GM12878 (cell line): ENCODE results near the gene CALCR. TPM values are rescaled to one million over a fixed set of nuclear protein-coding genes. Genes with fewer than 3 reads are reported as not detected.

ENCODE experiments used
- ATAC-seq: fragments of 200-7000 bp; cut with Tn5 transposase; 3 replicates; pipeline ENCODE4 v1.9.1; 2020; ENCODE audit warnings: mild to moderate bottlenecking, moderate library complexity
- BruUV-seq: library from RNA; stranded (reverse); fragments of 400-500 nt; replicated peaks from 2 replicates; lab custom pipeline; 2021; lab: Mats Ljungman, UMichigan
- CTCF ChIA-PET: fragments of 300-600 bp; sonication (Branson Sonifier 250); formaldehyde crosslinking; extraction: SDS; loops from one replicate; lab custom pipeline; 2021; ENCODE audit warnings: inconsistent platforms; lab: Yijun Ruan, JAX
- POLR2A ChIA-PET: fragments of 350-600 bp; formaldehyde crosslinking; extraction: SDS; loops from one replicate; lab custom pipeline; 2021; ENCODE audit warnings: inconsistent platforms; lab: Charles Lee
- RAD21 ChIA-PET: fragments of 300-600 bp; sonication (Branson Sonifier 250); formaldehyde crosslinking; loops from one replicate; lab custom pipeline; 2023; ENCODE audit warnings: antibody characterized with exemption; ENCODE audit not compliant: unreplicated experiment; lab: Charles Lee
- SMC1A ChIA-PET: fragments of 300-600 bp; sonication (Branson Sonifier 250); formaldehyde crosslinking; loops from one replicate; lab custom pipeline; 2023; ENCODE audit not compliant: unreplicated experiment, uncharacterized antibody; lab: Charles Lee
- DNase-seq: peaks from one replicate; pipeline ENCODE4 v3.0.0-alpha.2; 2011; ENCODE audit warnings: low read depth, low spot score
- FAIRE-seq: peaks from 3 replicates; lab custom pipeline; 2011; peaks lifted over from hg19 to GRCh38; lab: Jason Lieb, UNC
- H2AFZ ChIP-seq: 2 replicates; pipeline ENCODE4 v1.6.0; 2011; ENCODE audit warnings: low read depth, low read length, control low read depth; ENCODE audit not compliant: control insufficient read depth
- H3K27ac ChIP-seq: 2 replicates; pipeline ENCODE4 v1.5.1; 2011; ENCODE audit warnings: control low read depth; ENCODE audit not compliant: control insufficient read depth, insufficient read depth
- H3K27me3 ChIP-seq, 2 experiments: replicated peaks in 1 of 2; 2 replicates each; pipeline versions ENCODE4 v1.6.0 to v1.6.1; 2011; ENCODE audit warnings: low read length in 1 of 2; ENCODE audit not compliant: control insufficient read depth in 2 of 2, insufficient read depth in 2 of 2
- H3K36me3 ChIP-seq, 2 experiments: 2 replicates each; pipeline ENCODE4 v1.5.1; 2011; ENCODE audit warnings: low read length in 1 of 2; ENCODE audit not compliant: control insufficient read depth in 2 of 2, insufficient read depth in 2 of 2
- H3K4me1 ChIP-seq: 2 replicates; pipeline ENCODE4 v1.6.1; 2011; ENCODE audit warnings: mild to moderate bottlenecking, low read length, moderate library complexity, mixed read lengths; ENCODE audit not compliant: control insufficient read depth, insufficient read depth
- H3K4me2 ChIP-seq: 2 replicates; pipeline ENCODE4 v1.6.0; 2011; ENCODE audit warnings: control low read depth; ENCODE audit not compliant: control insufficient read depth, insufficient read depth
- H3K4me3 ChIP-seq: fragments of 200-600 bp; sonication (generic); 2 replicates; pipeline ENCODE4 v1.5.1; 2016
- H3K79me2 ChIP-seq: 2 replicates; pipeline ENCODE4 v1.6.0; 2011; ENCODE audit warnings: low read length; ENCODE audit not compliant: control insufficient read depth, insufficient read depth
- H3K9ac ChIP-seq: 2 replicates; pipeline ENCODE4 v1.8.0; 2011; ENCODE audit warnings: low read length, control low read depth, mixed read lengths; ENCODE audit not compliant: control insufficient read depth, insufficient read depth
- H3K9me3 ChIP-seq: replicated peaks from 3 replicates; pipeline ENCODE4 v1.5.1; 2011; ENCODE audit warnings: mild to moderate bottlenecking, low read length; ENCODE audit not compliant: control insufficient read depth, insufficient read depth
- H4K20me1 ChIP-seq: 2 replicates; pipeline ENCODE4 v1.6.0; 2011; ENCODE audit not compliant: control insufficient read depth, insufficient read depth
- CBFB ChIP-seq: IDR thresholded peaks from 2 replicates; pipeline ENCODE4 v1.6.1; 2016; ENCODE audit warnings: antibody characterized with exemption, low read depth
- DPF2 ChIP-seq: fragments of 450-650 bp; IDR thresholded peaks from 2 replicates; pipeline ENCODE4 v1.6.1; 2017; ENCODE audit warnings: mild to moderate bottlenecking
- HDAC6 ChIP-seq: fragments of 200-600 bp; sonication (generic); IDR thresholded peaks from one replicate; pipeline ENCODE4 v1.8.0; 2017; ENCODE audit warnings: antibody characterized with exemption; ENCODE audit not compliant: unreplicated experiment
- HDGF ChIP-seq: fragments of 450-650 bp; IDR thresholded peaks from 2 replicates; pipeline ENCODE4 v1.6.1; 2016; ENCODE audit warnings: antibody characterized with exemption
- IRF3 ChIP-seq: fragments of 450-650 bp; IDR thresholded peaks from 2 replicates; pipeline ENCODE4 v1.6.1; 2014; ENCODE audit warnings: mild to moderate bottlenecking
- NFIC ChIP-seq: IDR thresholded peaks from 2 replicates; pipeline ENCODE4 v1.6.1; 2012; ENCODE audit warnings: low read depth, mild to moderate bottlenecking, inconsistent platforms, low read length, moderate library complexity
- NKRF ChIP-seq: fragments of 450-650 bp; conservative IDR thresholded peaks from 2 replicates; pipeline ENCODE4 v1.6.1; 2017; ENCODE audit warnings: mild to moderate bottlenecking, moderate library complexity
- RAD21 ChIP-seq: IDR thresholded peaks from 2 replicates; pipeline ENCODE4 v1.6.1; 2011; ENCODE audit warnings: mild to moderate bottlenecking, low read depth, low read length, moderate library complexity; ENCODE audit not compliant: insufficient read depth
- SMAD1 ChIP-seq: fragments of 450-650 bp; IDR thresholded peaks from 2 replicates; pipeline ENCODE4 v1.6.1; 2018; ENCODE audit warnings: mild to moderate bottlenecking, low read depth; ENCODE audit not compliant: partially characterized antibody
- SUZ12 ChIP-seq: fragments of 200-600 bp; sonication (generic); IDR thresholded peaks from one replicate; pipeline ENCODE4 v1.6.1; 2018; ENCODE audit warnings: antibody characterized with exemption, mild to moderate bottlenecking; ENCODE audit not compliant: unreplicated experiment
- USF2 ChIP-seq: IDR thresholded peaks from 2 replicates; pipeline ENCODE4 v1.6.1; 2011; ENCODE audit warnings: low read depth, low read length, improper control_type of control experiment, borderline replicate concordance
- YBX1 ChIP-seq: fragments of 450-650 bp; IDR thresholded peaks from 2 replicates; pipeline ENCODE4 v1.6.1; 2016; ENCODE audit warnings: antibody characterized with exemption
- ZNF622 ChIP-seq: fragments of 450-650 bp; IDR thresholded peaks from 2 replicates; pipeline ENCODE4 v1.6.1; 2017; ENCODE audit warnings: mild to moderate bottlenecking, inconsistent platforms
- WGBS: methylation state at CpG from one replicate; pipeline ENCODE4 v1.1.6; 2016; ENCODE audit warnings: low lambda C conversion rate; ENCODE audit not compliant: insufficient replicate concordance, insufficient coverage; ENCODE audit errors: missing lambda C conversion rate; 5-methylcytosine and 5-hydroxymethylcytosine counted together
- in situ Hi-C: fragments of 300-500 bp; cut with MboI; formaldehyde crosslinking; loops from 9 replicates; pipeline ENCODE4 v1.14.3; 2018; ENCODE audit warnings: mixed read lengths
- intact Hi-C: fragments of 100-400 bp; cut with micrococcal nuclease; formaldehyde crosslinking; loops from one replicate; pipeline ENCODE4 v1.14.2; 2022; ENCODE audit not compliant: unreplicated experiment
- polyA plus RNA-seq, 11 experiments: library from polyadenylated mRNA; depleted of rRNA in 4 of 11; unstranded in 6 of 11; stranded (reverse) in 5 of 11; fragments of >200 nt; fragmentation: Nextera tagmentation in 4 of 11; fragmentation: Illumina TruSeq in 1 of 11; extraction: Ambion mirVana in 4 of 11; extraction: Trizol in 1 of 11; gene quantifications; 1 replicate in 1 of 11; 2 replicates in 10 of 11; pipeline versions ENCODE4 v1.2.1 to v1.2.3, GENCODE V29; 2011 to 2016; ENCODE audit warnings: inconsistent platforms in 2 of 11, missing spikeins in 2 of 11, low read depth in 1 of 11
- total RNA-seq, 4 experiments: library from RNA; depleted of rRNA in 3 of 4; stranded (reverse); fragments of >200 nt in 3 of 4; fragmentation: Illumina TruSeq in 1 of 4; extraction: Trizol in 1 of 4; gene quantifications; 2 replicates each; pipeline versions ENCODE4 v1.2.1 to v1.2.3, GENCODE V29; 2013 to 2021

Gene CALCR
- total and polyA plus RNA-seq, 10 of the 15 experiments (the other 5 are each of a cell fraction or from before 2014, with no cell fraction given) = not detected

DNA sequence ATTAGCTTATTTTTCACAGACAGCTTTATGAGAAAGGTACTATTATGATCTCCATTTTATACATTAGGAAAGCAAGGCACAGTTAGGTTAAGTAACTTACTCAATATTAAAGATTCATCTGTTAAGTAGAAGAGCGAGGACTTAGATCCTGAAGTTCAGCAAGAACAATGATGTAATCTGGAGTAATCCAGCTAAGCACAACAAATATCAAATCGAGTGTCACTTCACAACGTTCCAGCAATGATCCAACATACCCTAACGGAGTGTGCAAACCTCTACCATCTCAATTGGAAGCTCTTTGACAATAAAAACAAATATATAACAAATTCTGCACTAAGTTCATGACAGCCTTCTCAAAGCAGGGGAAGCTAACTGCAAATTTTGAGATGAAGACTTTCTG, 121.3 kb downstream of the CALCR start:
- intact Hi-C loops (no loop called here), in situ Hi-C loops (no loop called here)
- no peaks in the 10 kb centered on the region for H3K9me3 ChIP-seq
- POLR2A ChIA-PET = no interaction called here
- ATAC-seq = no peak
- no peak overlapping the region for H3K27ac ChIP-seq
- no peaks in the 10 kb centered on the region for H4K20me1 ChIP-seq
- no peaks in the 10 kb centered on the region for H3K27me3 ChIP-seq
- no peak overlapping the region for H3K4me3 ChIP-seq
- DNase-seq = no peak
- SMC1A ChIA-PET = interaction anchor here (0.6 to 1.4 kb wide), 3 partner anchors 9 to 138 kb away, joined by 3 to 4 read pairs (median 3); no protein-coding TSS in a partner anchor
- no peak overlapping the region for H2AFZ ChIP-seq
- no peak for FAIRE-seq
- BruUV-seq = no TSS peak
- no peak overlapping the region for H3K9ac ChIP-seq
- WGBS = 10% methylated on average over 4 of the region's 4 CpGs
- CTCF ChIA-PET = interaction anchor here (2.0 to 2.5 kb wide), 2 partner anchors 10 to 16 kb away, joined by 9 read pairs; no protein-coding TSS in a partner anchor
- no peaks in the 10 kb centered on the region for H3K79me2 ChIP-seq
- H3K4me2 ChIP-seq = no peak overlapping the region
- H3K4me1 ChIP-seq = no peaks in the 10 kb centered on the region
- TF ChIP-seq ZNF622 (no peak), SUZ12 (no peak), YBX1 (no peak), IRF3 (no peak), HDAC6 (no peak), RAD21 (no peak), NKRF (no peak), CBFB (no peak), NFIC (no peak), DPF2 (no peak), USF2 (no peak), SMAD1 (no peak), HDGF (no peak)
- TF ChIP-seq, all 136 proteins: peak for 0
- no peaks in the 10 kb centered on the region for H3K36me3 ChIP-seq
- RAD21 ChIA-PET = no interaction called here
